Kidney epithelial cell (primary cell): ENCODE data around the gene CHERP. TPM values are rescaled to one million over a fixed set of nuclear protein-coding genes. Genes with fewer than 3 reads are reported as not detected.

Experiments used
- DNase-seq: peaks from one replicate; pipeline ENCODE4 v3.0.0-alpha.2; 2010; ENCODE audit warnings: low read depth
- H3K27me3 ChIP-seq: 2 replicates; pipeline ENCODE4 v1.6.0; 2011; ENCODE audit warnings: low read length; ENCODE audit not compliant: control insufficient read depth, insufficient read depth
- H3K36me3 ChIP-seq: 2 replicates; pipeline ENCODE4 v1.5.1; 2011; ENCODE audit warnings: low read length; ENCODE audit not compliant: control insufficient read depth, insufficient read depth
- H3K4me3 ChIP-seq: 2 replicates; pipeline ENCODE4 v1.5.1; 2011; ENCODE audit warnings: low read depth, mild to moderate bottlenecking, control low read depth, low read length
- total RNA-seq: library from RNA; depleted of rRNA; stranded (reverse); fragments of >200 nt; gene quantifications from 2 replicates; pipeline ENCODE4 v1.2.3, GENCODE V29; 2015
- TF ChIP-seq, protein P1 (sequence below): IDR thresholded peaks from 2 replicates; pipeline ENCODE4 v1.5.1; 2011; ENCODE audit warnings: mild to moderate bottlenecking, moderate library complexity, low read length, control low read depth, inconsistent platforms; ENCODE audit not compliant: insufficient read depth, poor library complexity, severe bottlenecking

CHERP gene
- total RNA-seq, 1 donor from 2014 or later = 10.3 TPM

DNA sequence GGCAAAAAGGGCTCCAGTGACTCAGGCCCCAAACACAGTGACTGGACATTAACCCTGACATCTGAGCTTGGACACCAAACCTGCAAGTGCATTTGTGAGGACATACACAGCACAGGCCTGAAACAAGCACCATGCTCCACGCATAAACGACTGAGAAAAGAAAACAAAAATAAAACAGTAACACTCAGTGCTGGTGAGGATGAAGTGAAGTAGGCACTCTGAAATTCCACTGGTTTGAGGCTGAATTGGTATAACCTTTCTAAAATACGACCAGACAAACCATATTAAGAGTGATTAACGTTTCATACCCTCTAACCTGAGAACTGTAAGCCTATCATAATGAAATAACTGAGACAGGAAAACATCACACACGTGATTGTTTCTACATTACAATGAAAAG is 24.5 kb upstream of the CHERP start:
- H3K36me3 ChIP-seq = peaks cover 6% of the 10 kb centered on the region

DNA sequence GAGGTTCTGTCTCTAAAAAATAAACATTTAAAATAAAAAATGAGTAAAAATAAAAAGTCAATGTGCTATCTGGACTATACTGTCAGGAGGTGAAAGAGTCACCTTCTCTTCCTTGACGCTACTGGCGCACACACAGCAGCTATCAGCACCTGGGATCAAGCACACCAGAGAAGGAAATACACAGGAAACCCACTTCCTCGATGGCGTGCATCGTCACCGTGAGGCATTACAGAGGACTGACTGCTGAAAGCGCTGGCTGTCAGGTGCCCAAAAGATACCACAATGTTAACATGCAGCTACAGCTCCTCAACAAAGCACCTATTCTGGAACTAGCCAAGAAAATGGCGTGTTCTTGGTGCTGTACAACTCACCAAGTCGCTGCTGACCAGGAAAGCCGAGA is 23.9 kb upstream of the CHERP start:
- TF ChIP-seq, protein P1, sequence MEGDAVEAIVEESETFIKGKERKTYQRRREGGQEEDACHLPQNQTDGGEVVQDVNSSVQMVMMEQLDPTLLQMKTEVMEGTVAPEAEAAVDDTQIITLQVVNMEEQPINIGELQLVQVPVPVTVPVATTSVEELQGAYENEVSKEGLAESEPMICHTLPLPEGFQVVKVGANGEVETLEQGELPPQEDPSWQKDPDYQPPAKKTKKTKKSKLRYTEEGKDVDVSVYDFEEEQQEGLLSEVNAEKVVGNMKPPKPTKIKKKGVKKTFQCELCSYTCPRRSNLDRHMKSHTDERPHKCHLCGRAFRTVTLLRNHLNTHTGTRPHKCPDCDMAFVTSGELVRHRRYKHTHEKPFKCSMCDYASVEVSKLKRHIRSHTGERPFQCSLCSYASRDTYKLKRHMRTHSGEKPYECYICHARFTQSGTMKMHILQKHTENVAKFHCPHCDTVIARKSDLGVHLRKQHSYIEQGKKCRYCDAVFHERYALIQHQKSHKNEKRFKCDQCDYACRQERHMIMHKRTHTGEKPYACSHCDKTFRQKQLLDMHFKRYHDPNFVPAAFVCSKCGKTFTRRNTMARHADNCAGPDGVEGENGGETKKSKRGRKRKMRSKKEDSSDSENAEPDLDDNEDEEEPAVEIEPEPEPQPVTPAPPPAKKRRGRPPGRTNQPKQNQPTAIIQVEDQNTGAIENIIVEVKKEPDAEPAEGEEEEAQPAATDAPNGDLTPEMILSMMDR = no peak
- Histone ChIP-seq H3K27me3 (no peaks in the 10 kb centered on the region), H3K4me3 (no peak overlapping the region), H3K36me3 (peaks cover 8% of the 10 kb centered on the region)
- no peak for DNase-seq

More for the DNA sequence above, 24.5 kb upstream of the CHERP start:
- Histone ChIP-seq H3K27me3 (no peaks in the 10 kb centered on the region), H3K4me3 (no peak overlapping the region)
- no peak for DNase-seq
- TF ChIP-seq, protein P1 = no peak

DNA sequence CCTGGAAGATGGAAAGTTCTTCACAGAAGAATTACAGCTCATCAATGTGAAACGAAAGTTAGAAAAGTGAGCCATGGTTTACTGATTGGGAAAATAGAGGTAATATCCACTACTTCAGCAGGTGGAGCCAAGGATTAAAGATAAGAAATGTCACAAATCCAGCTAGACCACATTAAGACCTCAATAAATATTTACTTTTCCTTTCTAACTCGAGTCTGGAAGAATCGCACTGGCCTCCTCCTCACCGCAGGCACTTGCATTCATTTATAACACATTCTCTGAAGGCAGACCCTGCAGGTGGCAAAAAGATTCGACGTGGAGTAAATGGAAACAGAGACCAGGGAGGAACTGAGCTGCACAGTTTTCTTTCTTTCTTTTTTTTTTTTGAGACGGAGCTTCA is 22.6 kb upstream of the CHERP start:
- no peaks in the 10 kb centered on the region for H3K27me3 ChIP-seq
- peaks cover 8% of the 10 kb centered on the region for H3K36me3 ChIP-seq
- H3K4me3 ChIP-seq = no peak overlapping the region
- TF ChIP-seq, protein P1 = no peak
- no peak for DNase-seq

DNA sequence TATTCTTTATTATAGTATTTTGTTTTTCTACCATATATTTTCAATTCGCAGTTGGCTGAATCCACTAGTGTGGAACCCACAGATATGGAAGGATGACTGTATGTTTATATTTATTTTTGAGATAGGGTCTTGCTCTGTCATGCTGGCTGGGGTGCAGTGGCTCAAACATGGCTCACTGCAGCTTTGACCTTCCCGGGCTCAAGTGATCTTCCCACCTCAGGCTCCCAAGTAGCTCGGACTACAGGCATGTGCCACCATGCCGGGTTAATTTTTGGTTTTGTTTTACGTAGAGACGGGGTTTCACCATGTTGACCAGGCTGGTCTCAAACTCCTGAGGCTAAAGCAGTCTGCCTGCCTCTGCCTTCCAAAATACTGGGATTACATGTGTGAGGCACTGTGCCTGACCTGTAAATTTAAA is 20.4 kb upstream of the CHERP start:
- H3K27me3 ChIP-seq = no peaks in the 10 kb centered on the region
- H3K4me3 ChIP-seq = no peak overlapping the region
- TF ChIP-seq, protein P1 = no peak
- no peak for DNase-seq
- H3K36me3 ChIP-seq = peaks cover 7% of the 10 kb centered on the region

DNA sequence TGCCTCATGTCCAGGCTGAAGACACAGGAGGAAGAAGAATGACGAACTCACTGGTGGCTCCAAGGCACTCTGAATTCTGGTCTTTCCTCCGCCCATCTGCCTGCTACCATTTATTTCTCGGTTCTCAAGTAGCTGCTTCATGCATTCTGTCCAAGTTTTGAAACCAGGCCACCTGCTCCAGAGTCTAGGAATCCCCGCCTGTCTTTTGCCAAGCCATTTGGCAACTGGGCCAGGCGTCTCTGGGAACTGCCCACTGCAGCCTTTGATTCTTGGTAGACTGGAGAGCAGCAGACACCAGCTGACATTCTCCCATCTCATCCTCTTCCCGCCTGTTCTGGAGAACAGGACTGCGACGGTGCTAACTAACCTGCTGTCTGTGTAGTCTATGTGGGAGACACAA is 19.1 kb upstream of the CHERP start:
- H3K27me3 ChIP-seq = no peaks in the 10 kb centered on the region
- no peak for DNase-seq
- peaks cover 5% of the 10 kb centered on the region for H3K36me3 ChIP-seq
- TF ChIP-seq, protein P1 = no peak
- no peak overlapping the region for H3K4me3 ChIP-seq

DNA sequence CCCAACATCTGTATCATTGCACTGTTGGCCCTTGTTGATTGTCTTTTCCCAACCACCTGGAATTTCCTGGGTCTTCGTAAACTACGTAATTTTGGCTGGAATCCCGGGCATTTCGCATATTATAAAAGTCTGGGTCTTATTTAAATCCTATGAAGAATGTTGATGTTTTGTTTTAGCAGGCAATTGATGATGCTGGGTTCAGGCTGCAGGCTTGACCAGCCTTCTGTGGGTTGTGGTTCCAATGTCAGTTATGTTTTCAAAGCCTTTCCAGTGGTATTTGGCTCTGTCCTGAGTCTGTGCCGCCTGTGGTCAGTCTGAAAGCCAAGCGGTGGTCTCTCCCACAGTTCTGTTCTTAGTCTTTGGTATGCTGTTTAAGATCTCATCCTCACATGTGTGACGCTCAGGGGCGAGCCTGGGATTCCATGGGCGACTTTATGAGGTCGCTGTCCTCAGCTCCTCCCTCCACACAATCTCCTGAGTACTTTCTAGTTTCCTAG is 17.6 kb upstream of the CHERP start:
- H3K27me3 ChIP-seq = no peaks in the 10 kb centered on the region
- TF ChIP-seq, protein P1 = no peak
- no peak for DNase-seq
- H3K36me3 ChIP-seq = peaks cover 8% of the 10 kb centered on the region
- H3K4me3 ChIP-seq = no peak overlapping the region
